OCI-M2 (cell line): ENCODE measurements around the gene LPAR5.
"Not testable (repeated sequence)": the region's sequence is repeated elsewhere in the genome, so short reads cannot be mapped to it uniquely, and the experiment has no call there.

Experiments used
- DNase-seq: peaks from one replicate; lab custom pipeline; 2025; ENCODE audit not compliant: unreplicated experiment; lab: John Stamatoyannopoulos, UW

Gene LPAR5

GRCh38 chr12:6607751-6608591, 27.8 kb downstream of the LPAR5 start:
- no peak for DNase-seq

GRCh38 chr12:6606331-6607131, 29.2 kb downstream of the LPAR5 start:
- DNase-seq, result no peak

DNA sequence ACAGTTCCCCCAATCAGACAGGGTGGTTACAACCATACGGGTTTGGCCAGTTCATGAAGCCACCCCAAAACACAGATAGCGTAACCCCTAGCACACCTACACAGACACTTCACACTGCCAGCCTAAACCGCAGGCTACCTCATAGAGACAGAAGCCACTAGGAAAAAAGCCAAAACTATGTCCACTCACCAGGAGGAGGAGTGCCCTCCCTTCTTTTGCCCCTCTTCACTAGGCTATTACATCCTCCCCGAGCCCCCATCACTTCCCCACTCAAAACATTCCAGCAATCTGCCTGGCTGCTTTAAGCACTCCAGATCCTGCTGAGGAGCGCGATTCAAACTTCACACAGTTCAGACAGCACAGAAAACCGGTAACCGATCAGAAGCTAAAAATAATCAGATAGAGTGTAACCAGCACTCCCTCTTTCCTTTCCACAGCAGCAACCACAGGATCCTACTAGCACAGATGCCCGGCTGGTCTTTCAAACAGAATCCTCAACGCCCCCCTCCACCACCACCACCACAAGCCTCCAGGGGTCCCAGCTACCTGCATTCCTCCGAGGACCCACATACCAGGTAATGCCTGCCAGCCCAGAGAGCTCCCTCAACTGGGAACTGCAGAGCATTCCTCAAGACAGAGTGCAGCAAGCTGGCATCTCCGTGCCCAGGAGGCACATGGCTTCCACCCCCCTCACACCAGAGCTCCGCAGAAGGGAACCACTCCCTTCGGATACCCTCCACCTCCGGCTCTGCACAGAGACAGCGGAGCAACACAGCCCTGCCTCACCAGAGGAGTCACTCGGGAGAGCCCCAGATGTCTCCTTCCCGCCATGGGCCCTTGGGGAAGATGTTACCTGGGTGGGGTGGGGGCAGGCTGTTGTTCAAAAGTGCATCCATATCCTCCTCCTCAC, 30.1 kb downstream of the LPAR5 start:
- no peak for DNase-seq

DNA sequence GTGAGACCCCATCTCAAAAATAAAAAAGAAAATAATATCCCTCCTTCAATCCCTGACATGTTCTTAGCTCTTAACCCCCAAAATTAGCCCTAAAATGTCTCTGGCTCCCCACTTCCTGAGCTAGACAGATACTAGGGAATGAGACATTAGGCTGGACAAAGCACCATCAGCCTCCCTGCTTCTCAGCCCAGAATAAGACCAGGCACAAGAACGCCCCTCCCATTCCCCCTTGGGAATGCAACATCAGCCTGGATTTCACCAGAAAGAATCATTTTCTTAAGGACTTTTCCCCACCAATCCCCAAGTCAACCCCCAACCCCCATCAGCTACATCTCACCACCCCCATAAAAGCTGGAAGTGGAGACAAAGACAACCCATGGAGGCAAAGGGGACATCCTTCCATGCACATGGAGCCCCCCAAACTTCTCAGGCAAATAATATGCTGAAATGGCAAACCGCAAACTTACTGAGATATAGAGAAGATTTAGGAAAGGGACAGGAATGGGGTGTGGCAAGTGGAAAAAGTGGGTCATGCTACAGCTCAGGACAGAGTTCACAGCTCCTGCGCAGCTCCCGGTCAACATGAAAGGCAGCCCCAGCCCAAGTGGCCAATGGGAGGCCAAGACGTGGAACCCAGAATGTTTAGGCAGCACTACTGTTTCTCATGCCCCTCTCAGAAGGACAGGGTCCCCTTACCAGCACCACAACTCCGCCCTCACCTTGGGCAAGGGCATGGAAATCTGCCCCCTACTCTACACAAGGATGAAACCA, 31.3 kb downstream of the LPAR5 start:
- DNase-seq, result no peak

DNA sequence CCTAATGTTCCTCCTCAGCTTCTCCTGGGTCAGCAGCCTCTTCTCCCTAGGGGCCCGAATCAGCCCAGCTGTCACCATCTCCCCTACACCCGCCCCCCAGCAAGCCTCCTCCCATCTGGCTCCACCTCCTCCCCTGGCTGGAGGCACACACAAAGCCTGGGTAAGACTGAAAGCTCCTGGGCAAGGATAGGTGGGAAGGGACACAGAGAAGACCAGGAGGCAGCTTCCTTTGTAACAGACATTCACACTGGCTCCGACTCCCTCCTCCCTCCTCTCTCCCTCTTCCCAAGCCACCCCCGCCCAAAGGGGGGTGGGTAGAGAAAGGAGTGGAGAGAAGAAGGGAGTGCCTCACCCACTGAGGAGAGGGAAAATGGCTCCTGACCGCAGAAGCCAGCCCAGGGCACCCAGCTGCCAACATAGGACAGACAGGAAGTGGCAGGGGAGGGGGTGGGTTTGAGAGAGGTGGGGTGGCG, 32.6 kb downstream of the LPAR5 start:
- DNase-seq, result no peak

DNA sequence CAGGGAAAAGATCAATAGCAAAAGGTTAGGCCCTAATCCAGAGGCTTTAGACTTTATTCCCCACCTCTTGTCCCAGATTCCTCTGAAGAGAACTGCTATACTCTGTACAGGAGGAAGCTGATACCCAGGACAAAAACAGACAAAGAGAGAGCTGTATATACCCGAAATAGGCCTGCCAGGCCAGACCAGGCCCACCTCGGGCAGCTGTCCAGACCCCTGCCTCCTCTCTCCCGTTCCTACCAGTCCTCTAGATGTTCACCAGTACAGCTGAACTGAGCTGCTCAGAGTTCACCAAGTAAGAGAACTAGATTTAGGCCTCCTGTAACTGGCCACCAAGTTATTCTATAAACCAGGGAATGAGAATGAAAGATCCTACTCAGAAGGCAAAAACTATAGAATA, 33.2 kb downstream of the LPAR5 start:
- DNase-seq, result no peak

DNA sequence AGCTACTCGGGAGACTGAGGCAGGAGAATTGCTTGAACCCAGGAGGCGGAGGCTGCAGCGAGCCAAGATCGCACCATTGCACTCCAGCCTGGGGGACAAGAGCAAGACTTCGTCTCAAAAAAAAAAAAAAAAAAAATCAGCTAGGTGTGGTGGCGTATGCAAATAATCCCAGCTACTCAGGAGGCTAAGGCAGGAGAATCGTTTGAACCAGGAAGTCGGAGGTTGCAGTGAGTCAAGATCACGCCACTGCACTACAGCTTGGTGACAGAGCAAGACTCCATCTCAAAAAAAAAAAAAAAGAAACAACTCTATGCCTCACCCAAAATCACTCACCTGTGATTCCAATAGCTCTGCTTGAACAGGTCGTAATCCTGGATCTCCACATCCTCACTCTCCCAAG, 40.1 kb downstream of the LPAR5 start:
- DNase-seq, result not testable (repeated sequence)

GRCh38 chr12:6592087-6592486, 43.7 kb downstream of the LPAR5 start:
- no peak for DNase-seq

- DNase-seq, result not testable (repeated sequence)
These were observed 49.2 kb downstream of the LPAR5 start for GRCh38 chr12:6586569-6586968.

- DNase-seq, result no peak
These were observed 51.5 kb downstream of the LPAR5 start for GRCh38 chr12:6584293-6584692.

DNA sequence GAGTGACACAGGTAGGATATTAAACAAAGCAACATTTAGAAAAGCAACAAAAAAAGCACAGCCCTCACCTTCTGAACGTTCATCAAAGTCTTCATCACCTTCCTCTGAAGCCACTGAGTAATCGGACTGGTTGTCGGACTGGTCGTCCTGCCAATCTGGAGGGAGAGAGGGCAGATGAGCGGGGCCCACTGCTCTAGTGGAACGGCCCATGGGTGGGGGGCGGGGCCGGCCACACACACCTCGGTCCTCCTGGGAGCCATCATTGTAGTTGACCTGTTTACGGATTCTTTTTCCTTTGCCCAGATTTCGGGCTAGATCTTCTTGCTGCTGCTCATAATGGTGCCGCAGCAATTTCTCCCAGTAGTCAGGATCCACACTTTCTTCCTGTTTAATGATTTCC, 52.8 kb downstream of the LPAR5 start:
- no peak for DNase-seq

DNA sequence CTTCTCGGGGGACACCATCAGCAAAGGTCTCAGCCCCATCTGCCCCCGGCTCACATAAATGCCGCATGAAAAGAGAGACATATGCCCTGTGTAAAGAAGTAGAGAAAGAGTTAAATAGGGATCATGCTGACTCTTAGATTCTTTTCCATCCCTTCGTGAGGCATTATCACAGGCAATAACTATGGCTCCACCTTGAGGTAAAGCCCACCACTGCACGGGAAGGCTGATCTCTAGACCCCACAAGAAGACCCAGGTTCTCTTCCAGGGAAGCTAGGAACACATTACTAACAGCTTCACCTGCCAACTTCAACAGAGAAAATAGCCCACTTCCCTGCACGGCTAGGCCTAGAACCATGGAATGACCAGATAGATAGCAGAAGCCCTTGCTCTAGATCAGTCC, 53.6 kb downstream of the LPAR5 start:
- no peak for DNase-seq

GRCh38 chr12:6575648-6576047, 60.1 kb downstream of the LPAR5 start:
- no peak for DNase-seq

GRCh38 chr12:6574576-6575295, 61.0 kb downstream of the LPAR5 start:
- DNase-seq, result no peak

GRCh38 chr12:6573001-6573400, 62.8 kb downstream of the LPAR5 start:
- DNase-seq, result no peak

DNA sequence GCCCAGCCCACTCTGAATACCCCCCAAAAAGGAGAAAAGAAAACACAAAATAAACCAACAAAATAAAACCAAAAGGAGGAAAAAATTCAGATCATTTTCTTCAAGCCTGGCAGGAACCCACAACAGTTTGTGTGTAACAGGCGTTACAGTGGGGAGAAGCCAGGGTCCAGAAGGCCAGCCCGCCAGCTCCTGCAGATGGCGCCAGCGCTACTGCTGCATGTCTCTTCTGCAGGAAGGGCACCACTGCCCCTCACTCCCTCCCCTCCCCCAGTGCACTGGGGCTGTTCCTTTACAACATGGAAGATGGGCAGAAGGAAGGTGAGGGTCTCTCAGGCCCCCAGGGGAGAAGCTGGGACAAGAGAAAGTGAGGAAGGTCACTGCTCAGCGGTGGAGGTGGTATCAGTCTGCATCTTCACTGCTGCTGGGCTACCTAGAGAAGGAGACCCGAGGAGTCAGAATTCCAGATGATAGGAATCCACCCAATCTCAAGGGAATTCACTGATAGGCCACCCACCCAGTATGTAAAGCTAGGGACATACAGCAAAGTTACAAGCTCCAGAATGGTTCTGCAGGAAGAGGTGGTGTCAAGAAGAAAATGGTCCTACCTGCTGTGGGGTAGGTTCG, 65.4 kb downstream of the LPAR5 start:
- DNase-seq, result no peak

- DNase-seq, result no peak
These were observed 66.0 kb downstream of the LPAR5 start for GRCh38 chr12:6569786-6570185.

DNA sequence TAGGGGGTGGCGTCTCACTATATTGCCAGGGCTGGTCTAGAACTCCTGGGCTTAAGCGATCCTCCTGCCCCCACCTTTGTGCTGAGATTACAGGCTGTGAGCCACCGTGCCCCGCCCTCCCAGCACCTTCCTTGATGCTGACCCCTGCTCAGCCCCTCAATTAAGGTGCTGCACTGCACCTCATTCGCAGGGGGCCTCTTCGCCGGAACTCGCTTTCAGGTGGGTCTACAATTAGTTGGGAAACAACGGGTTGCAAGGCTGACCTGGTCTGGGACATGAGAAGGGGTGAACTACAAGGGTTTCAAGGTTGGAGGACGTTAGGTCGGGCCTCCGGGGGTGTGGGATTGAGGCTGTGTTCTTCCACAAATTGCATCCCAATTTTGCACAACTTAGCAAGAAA, 66.4 kb downstream of the LPAR5 start:
- no peak for DNase-seq
